Activated CD8-positive, alpha-beta T cell treated with anti-CD3 and anti-CD28 coated beads, Interleukin-2, amount 10 ng/mL, durations not matched to agents 7 days and 5 days (primary cell): ENCODE data around the gene KCNIP4. TPM values are rescaled to one million over a fixed set of nuclear protein-coding genes. Genes with fewer than 3 reads are reported as not detected.

Experiments
- ATAC-seq: fragments of 150-1000 bp; cut with Tn5 transposase; one replicate; pipeline ENCODE4 v1.10.0; 2021; ENCODE audit warnings: moderate library complexity
- CTCF ChIA-PET: fragments of 350-600 bp; sonication (Branson Sonifier 250); formaldehyde crosslinking; loops from one replicate; lab custom pipeline; 2021; ENCODE audit warnings: antibody characterized with exemption; lab: Charles Lee
- POLR2A ChIA-PET: fragments of 350-600 bp; sonication (Branson Sonifier 250); formaldehyde crosslinking; loops from one replicate; lab custom pipeline; 2021; ENCODE audit warnings: antibody characterized with exemption; lab: Charles Lee
- DNase-seq: peaks from one replicate; pipeline ENCODE4 v3.0.0-alpha.2; 2020
- H3K27ac Mint-ChIP-seq: one replicate; pipeline ENCODE4 v1.8.0; 2021; ENCODE audit warnings: mild to moderate bottlenecking, mixed read lengths
- H3K27me3 Mint-ChIP-seq: one replicate; pipeline ENCODE4 v1.8.0; 2021; ENCODE audit warnings: low read depth, mixed read lengths
- H3K36me3 Mint-ChIP-seq: one replicate; pipeline ENCODE4 v1.8.0; 2021; ENCODE audit warnings: low read depth, mixed read lengths
- H3K4me1 Mint-ChIP-seq: one replicate; pipeline ENCODE4 v1.8.0; 2021; ENCODE audit warnings: low read depth, mixed read lengths
- H3K4me3 Mint-ChIP-seq: one replicate; pipeline ENCODE4 v1.8.0; 2021; ENCODE audit warnings: mild to moderate bottlenecking, mixed read lengths
- H3K9me3 Mint-ChIP-seq: one replicate; pipeline ENCODE4 v1.8.0; 2022; ENCODE audit warnings: mixed read lengths; ENCODE audit not compliant: insufficient read depth
- total RNA-seq, 2 experiments: library from RNA; stranded (reverse); gene quantifications; one replicate each; pipeline ENCODE4 v1.2.3, GENCODE V29; 2021

KCNIP4 gene
- total RNA-seq, 2 experiments from 2014 or later: not detected

- H3K36me3 Mint-ChIP-seq: no peaks in the 10 kb centered on the region
These were observed 284.2 kb downstream of the KCNIP4 start for GRCh38 chr4:21664355-21664754.

DNA sequence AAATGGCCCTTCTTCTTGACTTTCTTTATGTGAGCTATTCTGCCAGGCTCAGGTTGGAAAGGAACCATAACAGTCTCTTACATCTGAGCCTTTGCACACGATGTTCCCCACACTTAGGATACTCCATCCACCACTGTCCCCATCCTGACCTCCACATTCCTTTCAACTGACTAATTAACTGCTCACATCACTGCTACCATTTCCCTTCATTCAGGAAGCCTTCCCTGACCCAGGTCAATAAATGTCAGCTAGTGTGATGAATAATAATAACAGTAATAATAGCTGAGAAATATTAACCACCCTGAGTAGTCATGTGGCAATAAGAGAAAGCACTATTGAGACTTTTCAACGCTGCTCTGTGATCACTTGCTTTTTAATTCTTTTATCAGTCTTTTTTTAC is 291.7 kb downstream of the KCNIP4 start:
- no peak overlapping the region for H3K4me3 Mint-ChIP-seq
- CTCF ChIA-PET: no interaction called here

More at GRCh38 chr4:21664355-21664754, 284.2 kb downstream of the KCNIP4 start:
- CTCF ChIA-PET: no interaction called here
- POLR2A ChIA-PET: no interaction called here
- H3K4me3 Mint-ChIP-seq: no peak overlapping the region
- no peaks in the 10 kb centered on the region for H3K27me3 Mint-ChIP-seq
- no peaks in the 10 kb centered on the region for H3K4me1 Mint-ChIP-seq
- no peak for DNase-seq
- no peak for ATAC-seq
- H3K27ac Mint-ChIP-seq: no peak overlapping the region
- H3K9me3 Mint-ChIP-seq: no peaks in the 10 kb centered on the region

DNA sequence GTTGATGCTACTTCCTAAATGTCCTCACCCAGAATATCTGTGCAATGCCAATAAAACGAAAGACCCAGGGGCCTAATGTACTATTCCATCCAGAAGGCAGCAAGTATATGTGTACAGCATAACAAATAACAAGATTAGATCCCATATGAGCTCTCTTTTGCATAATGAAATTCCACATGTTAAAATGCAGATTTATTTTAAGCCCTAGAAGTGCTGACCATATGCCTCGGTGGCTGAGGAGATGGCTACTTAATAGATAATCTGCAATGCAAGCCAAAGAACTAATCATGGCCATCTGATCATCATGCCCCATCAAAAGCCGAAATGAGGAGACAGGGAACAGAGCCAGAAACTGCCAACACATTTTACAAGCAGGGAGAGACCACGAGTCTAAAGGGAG is 293.5 kb downstream of the KCNIP4 start:
- Mint-ChIP-seq H3K4me1 (no peaks in the 10 kb centered on the region), H3K27me3 (no peaks in the 10 kb centered on the region), H3K9me3 (no peaks in the 10 kb centered on the region), H3K27ac (no peak overlapping the region), H3K36me3 (no peaks in the 10 kb centered on the region), H3K4me3 (no peak overlapping the region)
- ChIA-PET CTCF (no interaction called here), POLR2A (no interaction called here)
- no peak for ATAC-seq
- DNase-seq: no peak

More for the DNA sequence above, 291.7 kb downstream of the KCNIP4 start:
- H3K27ac Mint-ChIP-seq: no peak overlapping the region
- no peak for DNase-seq
- no peak for ATAC-seq
- H3K9me3 Mint-ChIP-seq: no peaks in the 10 kb centered on the region
- H3K4me1 Mint-ChIP-seq: no peaks in the 10 kb centered on the region
- POLR2A ChIA-PET: no interaction called here
- H3K27me3 Mint-ChIP-seq: no peaks in the 10 kb centered on the region
- H3K36me3 Mint-ChIP-seq: no peaks in the 10 kb centered on the region

DNA sequence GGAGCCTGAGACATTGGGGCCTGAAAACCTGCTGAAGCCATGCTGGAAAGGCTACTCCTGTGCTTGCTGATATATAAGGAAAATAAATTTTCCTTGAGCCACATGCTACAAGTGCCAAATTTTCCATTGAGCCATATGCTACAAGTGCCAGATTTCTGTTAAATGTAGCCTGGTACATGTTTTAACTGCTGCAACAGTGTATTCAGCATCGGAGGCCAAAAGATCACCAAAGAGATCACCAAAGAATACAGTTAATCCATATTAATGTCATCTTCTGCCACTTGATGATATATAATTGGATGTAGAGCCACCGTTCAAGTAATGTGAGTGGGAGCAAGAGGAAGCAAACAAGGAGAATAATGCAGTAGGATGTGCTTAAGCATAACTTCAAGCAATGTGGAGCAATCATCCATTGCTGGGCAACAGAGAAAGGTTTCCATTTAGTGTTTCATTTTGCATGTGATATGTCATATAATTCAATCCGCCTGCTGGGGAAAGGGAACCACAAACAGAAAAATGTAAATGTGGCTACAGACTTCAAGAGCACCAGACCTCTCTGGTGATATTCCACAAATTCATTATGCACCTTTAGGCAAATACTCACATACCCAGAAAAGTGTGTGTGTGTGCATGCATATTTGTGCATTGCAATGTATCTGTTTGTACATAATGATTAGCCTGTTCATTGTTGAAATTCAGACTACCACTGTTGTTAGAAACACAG is 295.9 kb downstream of the KCNIP4 start:
- DNase-seq (no peak), ATAC-seq (no peak)
- Mint-ChIP-seq H3K4me1 (no peaks in the 10 kb centered on the region), H3K9me3 (peaks cover 3% of the 10 kb centered on the region), H3K36me3 (no peaks in the 10 kb centered on the region), H3K27me3 (no peaks in the 10 kb centered on the region), H3K27ac (no peak overlapping the region), H3K4me3 (no peak overlapping the region)
- ChIA-PET CTCF (no interaction called here), POLR2A (no interaction called here)

GRCh38 chr4:21649391-21650090 is 299.0 kb downstream of the KCNIP4 start:
- Mint-ChIP-seq H3K4me1 (no peaks in the 10 kb centered on the region), H3K27me3 (no peaks in the 10 kb centered on the region), H3K4me3 (no peak overlapping the region), H3K36me3 (no peaks in the 10 kb centered on the region), H3K9me3 (peaks cover 3% of the 10 kb centered on the region), H3K27ac (no peak overlapping the region)
- no peak for DNase-seq
- ChIA-PET CTCF (no interaction called here), POLR2A (no interaction called here)
- no peak for ATAC-seq

DNA sequence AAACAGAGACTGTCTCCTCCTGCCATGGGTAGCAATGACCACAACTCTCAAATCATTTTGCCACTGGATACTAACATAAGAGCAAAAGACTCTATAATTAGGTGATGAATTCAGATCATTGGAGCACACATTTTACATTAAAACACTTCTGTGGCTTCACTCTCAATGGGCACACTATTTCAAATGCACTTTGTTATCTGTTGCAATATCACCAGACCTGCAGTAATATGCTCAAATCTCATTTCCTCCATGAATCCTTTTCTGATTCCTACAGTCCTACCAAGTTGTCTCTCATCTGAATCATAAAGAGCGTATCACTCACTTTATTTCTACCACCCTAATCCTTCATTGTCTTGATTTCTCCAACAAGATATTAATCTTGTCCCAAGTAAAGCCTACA is 302.8 kb downstream of the KCNIP4 start:
- H3K36me3 Mint-ChIP-seq: no peaks in the 10 kb centered on the region
- peaks cover 3% of the 10 kb centered on the region for H3K9me3 Mint-ChIP-seq
- H3K4me1 Mint-ChIP-seq: no peaks in the 10 kb centered on the region
- ATAC-seq (no peak), DNase-seq (no peak)
- no peaks in the 10 kb centered on the region for H3K27me3 Mint-ChIP-seq
- H3K27ac Mint-ChIP-seq: no peak overlapping the region
- ChIA-PET CTCF (no interaction called here), POLR2A (no interaction called here)
- no peak overlapping the region for H3K4me3 Mint-ChIP-seq

DNA sequence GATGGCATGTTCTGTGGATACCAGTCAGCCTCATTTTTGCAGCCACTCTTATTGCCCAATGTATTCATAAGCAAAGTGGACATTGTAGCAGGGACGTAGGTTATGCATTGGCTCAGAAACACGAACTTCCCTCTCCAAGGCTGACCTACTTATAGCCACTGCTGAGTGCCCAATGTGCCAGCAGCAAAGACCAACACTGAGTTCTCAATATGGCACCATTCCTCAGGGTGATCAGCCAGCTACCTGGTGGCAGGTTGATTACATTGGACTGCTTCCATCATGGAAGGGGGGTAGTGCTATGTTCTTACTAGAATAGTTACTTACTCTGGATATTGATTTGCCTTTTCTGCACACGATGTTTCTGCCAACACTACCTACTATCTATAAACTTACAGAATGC is 306.9 kb downstream of the KCNIP4 start:
- ATAC-seq: no peak
- Mint-ChIP-seq H3K27ac (no peak overlapping the region), H3K36me3 (no peaks in the 10 kb centered on the region), H3K4me3 (no peak overlapping the region), H3K27me3 (no peaks in the 10 kb centered on the region), H3K4me1 (no peaks in the 10 kb centered on the region), H3K9me3 (no peaks in the 10 kb centered on the region)
- DNase-seq: no peak
- ChIA-PET CTCF (no interaction called here), POLR2A (no interaction called here)

DNA sequence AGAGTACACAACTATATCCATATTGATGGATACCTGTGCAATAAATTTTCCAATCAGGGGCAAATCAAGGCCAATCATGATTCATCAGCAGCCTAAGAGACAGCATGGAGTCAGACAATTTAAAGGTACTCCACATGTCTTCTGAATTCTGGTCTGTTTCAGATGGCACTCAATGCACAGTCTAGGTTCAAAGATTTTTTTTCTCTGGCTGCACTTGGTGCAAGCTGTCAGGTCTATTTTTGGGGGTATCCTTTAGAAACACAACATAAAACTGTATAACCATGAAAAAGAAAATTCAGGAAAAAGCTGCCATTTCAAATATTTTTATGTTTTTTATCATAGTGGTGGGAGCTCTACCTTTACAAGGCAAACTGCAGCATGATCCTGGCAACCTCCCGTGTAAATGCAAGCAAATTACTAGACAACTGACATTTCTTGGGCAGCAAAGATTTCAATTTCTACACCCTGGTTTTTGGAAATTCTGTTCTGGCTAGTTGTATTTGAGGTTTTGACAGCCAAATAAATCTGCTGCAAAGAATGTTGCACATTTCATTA is 310.3 kb downstream of the KCNIP4 start:
- Mint-ChIP-seq H3K27me3 (no peaks in the 10 kb centered on the region), H3K4me1 (no peaks in the 10 kb centered on the region), H3K36me3 (no peaks in the 10 kb centered on the region), H3K4me3 (no peak overlapping the region), H3K9me3 (no peaks in the 10 kb centered on the region), H3K27ac (no peak overlapping the region)
- ChIA-PET CTCF (no interaction called here), POLR2A (no interaction called here)
- ATAC-seq: no peak
- DNase-seq: no peak

GRCh38 chr4:21628916-21629610 is 319.5 kb downstream of the KCNIP4 start:
- ChIA-PET CTCF (no interaction called here), POLR2A (no interaction called here)
- ATAC-seq (no peak), DNase-seq (no peak)
- H3K27ac Mint-ChIP-seq: no peak overlapping the region
- no peak overlapping the region for H3K4me3 Mint-ChIP-seq
- H3K4me1 Mint-ChIP-seq: no peaks in the 10 kb centered on the region
- H3K9me3 Mint-ChIP-seq: no peaks in the 10 kb centered on the region
- no peaks in the 10 kb centered on the region for H3K36me3 Mint-ChIP-seq
- no peaks in the 10 kb centered on the region for H3K27me3 Mint-ChIP-seq

DNA sequence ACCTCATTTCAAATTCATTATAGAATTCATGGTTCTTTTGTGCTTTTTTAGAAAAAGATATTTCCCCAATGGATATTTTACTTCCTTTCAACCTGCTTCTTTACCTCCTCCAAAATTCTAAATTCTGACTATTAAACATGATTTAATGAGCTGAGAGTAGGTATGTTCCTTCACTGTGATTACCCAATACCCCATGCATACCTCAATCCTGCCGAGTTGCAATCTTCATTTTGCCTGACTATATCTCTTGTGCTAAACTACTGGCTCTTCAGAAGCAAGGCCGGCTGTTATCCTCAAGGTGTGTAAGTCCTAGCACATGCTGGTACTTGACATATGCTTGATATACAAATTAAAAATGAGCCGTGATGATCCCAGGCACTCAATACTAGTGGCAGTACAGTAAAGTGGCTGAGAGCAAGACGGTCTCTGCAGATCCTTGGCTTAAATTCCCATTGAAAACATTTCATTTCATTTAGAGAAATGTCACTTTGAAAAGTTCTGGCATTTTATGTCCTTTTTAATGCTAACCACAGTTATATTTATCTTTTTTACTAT is 320.4 kb downstream of the KCNIP4 start:
- no peak overlapping the region for H3K4me3 Mint-ChIP-seq
- no peaks in the 10 kb centered on the region for H3K4me1 Mint-ChIP-seq
- ATAC-seq: no peak
- no peak overlapping the region for H3K27ac Mint-ChIP-seq
- no peak for DNase-seq
- ChIA-PET CTCF (no interaction called here), POLR2A (no interaction called here)
- no peaks in the 10 kb centered on the region for H3K27me3 Mint-ChIP-seq
- no peaks in the 10 kb centered on the region for H3K36me3 Mint-ChIP-seq
- H3K9me3 Mint-ChIP-seq: no peaks in the 10 kb centered on the region

GRCh38 chr4:21625447-21625846 is 323.1 kb downstream of the KCNIP4 start:
- Mint-ChIP-seq H3K4me1 (no peaks in the 10 kb centered on the region), H3K9me3 (no peaks in the 10 kb centered on the region), H3K36me3 (no peaks in the 10 kb centered on the region), H3K27me3 (no peaks in the 10 kb centered on the region), H3K4me3 (no peak overlapping the region), H3K27ac (no peak overlapping the region)
- ATAC-seq (no peak), DNase-seq (no peak)
- POLR2A ChIA-PET: no interaction called here
- CTCF ChIA-PET: no interaction called here

DNA sequence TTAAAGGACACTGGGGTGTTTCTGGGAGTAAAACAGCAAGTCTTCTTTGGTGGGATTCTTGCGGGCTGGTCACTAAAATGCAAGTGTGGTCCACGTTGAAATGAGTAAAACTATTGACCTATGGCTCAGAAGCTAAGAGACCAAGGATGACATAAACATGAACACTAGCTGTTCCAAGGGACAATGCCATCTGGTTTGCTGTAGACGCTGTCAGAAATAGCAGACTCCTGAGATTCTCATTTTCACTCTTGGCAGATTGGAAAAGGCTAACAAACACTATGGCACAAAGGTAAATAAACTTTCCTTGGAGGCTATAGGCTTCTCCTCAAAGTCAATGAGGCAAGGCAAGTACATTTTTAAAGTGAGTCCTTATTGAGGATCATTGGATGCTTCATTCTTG is 343.6 kb downstream of the KCNIP4 start:
- ATAC-seq (no peak), DNase-seq (no peak)
- no peak overlapping the region for H3K4me3 Mint-ChIP-seq
- no peaks in the 10 kb centered on the region for H3K9me3 Mint-ChIP-seq
- no peaks in the 10 kb centered on the region for H3K4me1 Mint-ChIP-seq
- H3K36me3 Mint-ChIP-seq: no peaks in the 10 kb centered on the region
- ChIA-PET CTCF (no interaction called here), POLR2A (no interaction called here)
- no peaks in the 10 kb centered on the region for H3K27me3 Mint-ChIP-seq
- H3K27ac Mint-ChIP-seq: no peak overlapping the region
